ENCODE results near the gene TNFSF4.
"Not testable (repeated sequence)": the region's sequence is repeated elsewhere in the genome, so short reads cannot be mapped to it uniquely, and the experiment has no call there.

The TNFSF4 gene

GRCh38 chr1:173164178-173164577, 43.0 kb downstream of the TNFSF4 start:
- no peak for DNase-seq (ENCODE audit: low read depth in 2 of 2)

GRCh38 chr1:173163222-173163621, 43.9 kb downstream of the TNFSF4 start:
- DNase-seq (ENCODE audit: low read depth in 2 of 2) = no peak

DNA sequence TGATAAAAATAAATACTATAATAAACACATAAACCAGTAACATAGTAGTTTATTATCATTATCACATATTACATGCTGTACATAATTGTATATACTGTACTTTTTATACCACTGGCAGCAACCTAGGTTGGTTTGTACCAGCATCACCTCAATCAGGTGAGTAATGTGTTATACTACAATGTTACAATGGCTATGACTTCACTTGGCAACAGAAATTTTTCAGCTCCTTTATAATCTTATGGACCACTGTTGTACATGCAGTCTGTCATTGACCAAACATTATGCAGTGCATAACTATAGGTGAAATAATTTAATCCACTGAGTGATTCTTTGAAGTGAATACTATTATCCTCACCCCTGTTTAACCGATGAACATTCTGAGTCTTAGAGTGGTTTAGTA, 44.5 kb downstream of the TNFSF4 start:
- no peak for DNase-seq (ENCODE audit: low read depth in 2 of 2)

DNA sequence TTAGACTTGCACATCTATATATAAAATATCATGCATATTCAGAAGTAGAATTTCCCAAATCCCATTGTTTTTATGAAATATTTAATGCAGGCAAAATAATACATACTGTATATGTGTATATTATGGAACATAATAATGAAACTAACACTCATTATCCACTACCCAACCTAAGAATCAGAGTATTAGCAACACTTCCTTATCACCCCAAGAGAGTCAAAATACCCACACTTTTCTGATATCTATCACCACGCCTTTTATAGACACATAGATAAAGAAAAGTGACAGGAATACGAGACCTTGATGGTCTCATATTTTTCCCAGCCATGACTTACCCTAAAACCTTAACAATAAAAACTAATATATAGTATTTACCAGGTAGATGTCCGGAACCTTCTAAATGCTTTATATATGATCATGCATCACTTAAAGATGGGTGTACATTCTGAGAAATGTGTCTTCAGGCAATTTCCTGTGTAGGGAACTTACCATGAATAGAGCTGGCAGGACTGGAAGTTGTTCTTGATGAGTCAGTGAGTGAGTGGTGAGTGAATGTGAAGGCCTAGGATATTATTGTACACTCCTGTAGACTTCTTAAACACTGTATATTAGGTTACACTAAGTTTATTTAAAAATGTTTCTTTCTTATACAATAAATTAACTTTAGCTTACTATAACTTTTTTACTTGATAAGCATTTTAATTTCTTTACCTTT, 45.5 kb downstream of the TNFSF4 start:
- DNase-seq (ENCODE audit: low read depth in 2 of 2) = no peak

- DNase-seq (ENCODE audit: low read depth in 2 of 2) = not testable (repeated sequence)
Measured at GRCh38 chr1:173153964-173154363, 53.2 kb downstream of the TNFSF4 start.

GRCh38 chr1:173153503-173153902, 53.6 kb downstream of the TNFSF4 start:
- DNase-seq (ENCODE audit: low read depth in 2 of 2) = no peak

- no peak for DNase-seq (ENCODE audit: low read depth in 2 of 2)
Measured at GRCh38 chr1:173152598-173152997, 54.5 kb downstream of the TNFSF4 start.

DNA sequence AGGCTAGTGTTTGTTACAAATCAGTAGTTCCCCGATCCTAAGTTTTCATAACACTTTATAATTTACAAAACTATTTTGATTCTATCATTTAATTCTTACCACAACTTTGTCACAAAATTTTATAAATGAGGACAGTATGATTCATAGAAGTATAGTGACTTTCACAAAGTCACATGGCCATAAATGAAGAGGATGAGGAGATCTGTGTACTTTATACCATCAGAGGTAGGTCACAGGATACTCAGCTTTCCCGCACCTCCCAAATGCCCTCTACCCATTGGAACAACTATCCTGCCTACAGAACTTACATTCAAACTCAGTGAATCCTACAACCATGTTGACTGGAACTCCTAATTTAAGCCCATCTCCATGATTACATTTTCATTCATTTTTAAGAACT, 56.3 kb downstream of the TNFSF4 start:
- DNase-seq (ENCODE audit: low read depth in 2 of 2) = no peak

GRCh38 chr1:173149887-173150286, 57.2 kb downstream of the TNFSF4 start:
- peak; percentile 29 to 42 for DNase-seq (ENCODE audit: low read depth in 2 of 2)

GRCh38 chr1:173148971-173149370, 58.2 kb downstream of the TNFSF4 start:
- no peak for DNase-seq (ENCODE audit: low read depth in 2 of 2)

DNA sequence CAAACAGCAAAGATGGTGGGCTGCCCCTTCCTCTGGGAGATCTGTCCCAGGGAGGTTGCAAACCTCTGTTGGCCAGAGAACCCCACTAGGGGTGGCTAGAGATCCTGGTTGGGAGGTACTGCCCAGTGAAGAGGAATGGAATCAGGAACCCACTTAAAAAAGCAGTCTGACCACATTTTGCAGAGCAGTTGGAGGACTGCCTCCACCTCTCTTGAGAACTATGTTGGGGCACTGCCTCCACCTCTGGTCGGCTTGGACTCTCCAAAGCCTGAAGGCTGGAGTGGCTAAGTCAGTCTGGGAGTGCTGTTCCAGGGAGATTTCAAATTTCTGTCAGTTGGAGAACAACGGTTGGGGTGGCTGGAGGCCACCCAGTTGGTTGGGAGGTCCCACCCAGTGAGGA, 58.6 kb downstream of the TNFSF4 start:
- DNase-seq (ENCODE audit: low read depth in 2 of 2) = no peak

GRCh38 chr1:173140733-173141132, 66.4 kb downstream of the TNFSF4 start:
- no peak for DNase-seq (ENCODE audit: low read depth in 2 of 2)

DNA sequence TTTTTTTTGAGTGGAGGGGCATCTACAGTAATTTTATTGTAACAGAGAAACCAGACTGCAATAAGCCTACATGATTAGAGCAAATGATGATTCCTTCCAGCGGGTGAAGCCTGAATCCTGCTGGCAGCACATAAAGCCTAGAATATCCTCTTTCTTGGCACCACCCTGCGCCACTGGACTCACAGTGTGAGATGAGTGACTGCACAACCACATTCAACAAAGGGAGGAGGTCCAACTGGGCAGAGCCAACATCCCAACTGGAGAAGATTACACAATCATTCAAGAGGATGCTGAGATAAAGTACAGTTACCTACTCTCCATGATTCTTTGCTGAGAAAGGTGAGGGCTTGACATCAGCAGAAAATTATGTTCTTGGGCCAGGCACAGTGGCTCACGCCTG, 67.4 kb downstream of the TNFSF4 start:
- DNase-seq (ENCODE audit: low read depth in 2 of 2) = no peak

GRCh38 chr1:173137107-173137706, 69.9 kb downstream of the TNFSF4 start:
- no peak for DNase-seq (ENCODE audit: low read depth in 2 of 2)

- DNase-seq (ENCODE audit: low read depth in 2 of 2) = no peak
Measured at GRCh38 chr1:173134800-173135199, 72.3 kb downstream of the TNFSF4 start.

GRCh38 chr1:173134029-173134428, 73.1 kb downstream of the TNFSF4 start:
- no peak for DNase-seq (ENCODE audit: low read depth in 2 of 2)
